Natural killer cell (primary cell): Measurements from ENCODE around the gene INSRR. TPM values are rescaled to one million over a fixed set of nuclear protein-coding genes. Genes with fewer than 3 reads are reported as not detected.

Source experiments
- ATAC-seq, 3 donors: fragments of 150-1000 bp in 2 of 3; fragments of 200-7000 bp in 1 of 3; cut with Tn5 transposase; 1 replicate in 1 of 3; 2 replicates in 2 of 3; pipeline ENCODE4 v1.10.0; 2021; ENCODE audit warnings: mild to moderate bottlenecking in 2 of 3, moderate library complexity in 2 of 3
- DNase-seq, 2 donors: peaks; one replicate each; pipeline versions ENCODE4 v3.0.0 to v3.0.0-alpha.2; 2013 to 2021; ENCODE audit warnings: mixed read lengths in 1 of 2
- H3K27ac ChIP-seq: one replicate; pipeline ENCODE4 v1.5.1; 2013; ENCODE audit warnings: mild to moderate bottlenecking, low read length
- H3K27me3 ChIP-seq: one replicate; pipeline ENCODE4 v1.6.1; 2013; ENCODE audit warnings: low read length; ENCODE audit not compliant: control insufficient read depth, insufficient read depth
- H3K36me3 ChIP-seq: one replicate; pipeline ENCODE4 v1.6.1; 2013; ENCODE audit warnings: low read length; ENCODE audit not compliant: control insufficient read depth, insufficient read depth
- H3K4me1 ChIP-seq: one replicate; pipeline ENCODE4 v1.6.1; 2013; ENCODE audit warnings: low read length; ENCODE audit not compliant: control insufficient read depth, insufficient read depth
- H3K4me3 ChIP-seq: one replicate; pipeline ENCODE4 v1.5.1; 2013; ENCODE audit warnings: low read length
- H3K9me3 ChIP-seq: one replicate; pipeline ENCODE4 v1.6.1; 2013; ENCODE audit warnings: low read length; ENCODE audit not compliant: control insufficient read depth, insufficient read depth
- H3K27ac Mint-ChIP-seq, 2 donors: one replicate each; pipeline ENCODE4 v1.8.0; 2022; ENCODE audit warnings: mild to moderate bottlenecking in 2 of 2, mixed read lengths in 2 of 2, moderate library complexity in 1 of 2
- H3K27me3 Mint-ChIP-seq, 2 donors: one replicate each; pipeline ENCODE4 v1.8.0; 2022; ENCODE audit warnings: low read depth in 2 of 2, mixed read lengths in 2 of 2
- H3K36me3 Mint-ChIP-seq: one replicate; pipeline ENCODE4 v1.8.0; 2022; ENCODE audit warnings: mixed read lengths
- H3K4me1 Mint-ChIP-seq, 2 donors: one replicate each; pipeline ENCODE4 v1.8.0; 2022; ENCODE audit warnings: mixed read lengths in 2 of 2
- H3K4me3 Mint-ChIP-seq: one replicate; pipeline ENCODE4 v1.8.0; 2022; ENCODE audit warnings: mild to moderate bottlenecking, moderate library complexity, mixed read lengths
- H3K9me3 Mint-ChIP-seq, 2 donors: one replicate each; pipeline ENCODE4 v1.8.0; 2022; ENCODE audit warnings: mixed read lengths in 2 of 2
- WGBS: methylation state at CpG from one replicate; pipeline ENCODE4 v1.1.7; 2013; ENCODE audit warnings: missing lambda C conversion rate; ENCODE audit not compliant: insufficient coverage; 5-methylcytosine and 5-hydroxymethylcytosine counted together
- intact Hi-C: fragments of 100-400 bp; cut with micrococcal nuclease; formaldehyde crosslinking; loops from one replicate; pipeline ENCODE4 v1.14.2; 2022
- total RNA-seq, 4 donors: library from RNA; stranded (reverse); fragments of 120-200 nt in 1 of 4; gene quantifications; one replicate each; pipeline versions ENCODE4 v1.2.3 to v1.2.4, GENCODE V29; 2013 to 2022
- TF ChIP-seq, protein P1 (sequence below): fragments of 200-600 bp; IDR thresholded peaks from one replicate; pipeline ENCODE4 v1.8.0; 2022; ENCODE audit warnings: antibody characterized with exemption

The INSRR gene
- total RNA-seq, 3 donors from 2014 or later (not counting 1 experiment from before 2014, with no cell fraction given): 0.10 to 0.18 (median 0.14) TPM

DNA sequence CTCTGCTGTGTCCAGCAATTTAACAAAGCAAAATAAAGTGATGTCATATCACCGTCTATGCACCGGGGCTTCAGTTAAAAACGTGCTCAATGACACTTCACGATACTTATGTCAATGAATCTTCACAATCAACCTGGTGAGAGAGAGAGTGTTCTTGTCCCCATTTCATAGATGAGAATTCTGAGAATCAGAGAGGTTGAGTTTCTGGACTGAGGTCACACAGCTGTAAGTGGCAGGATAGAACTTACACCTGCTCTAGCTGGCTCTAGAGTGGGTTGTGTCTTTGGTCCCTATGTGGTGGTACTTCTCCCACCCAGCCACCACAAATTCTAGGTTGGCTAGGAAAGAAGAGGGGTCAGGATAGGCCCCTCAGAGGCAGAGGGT lies 6.9 kb upstream of the INSRR start:
- Mint-ChIP-seq H3K27me3 (peaks cover 24 to 27% of the 10 kb centered on the region in 2 donors), H3K4me3 (no peak overlapping the region), H3K36me3 (no peaks in the 10 kb centered on the region), H3K4me1 (peaks cover 0 to 11% of the 10 kb centered on the region in 2 donors), H3K9me3 (no peaks in the 10 kb centered on the region), H3K27ac (no peak overlapping the region)
- Histone ChIP-seq H3K27me3 (peaks cover 17% of the 10 kb centered on the region), H3K27ac (no peak overlapping the region), H3K4me1 (peaks cover 18% of the 10 kb centered on the region), H3K36me3 (no peaks in the 10 kb centered on the region), H3K9me3 (no peaks in the 10 kb centered on the region), H3K4me3 (no peak overlapping the region)
- TF ChIP-seq, protein P1, sequence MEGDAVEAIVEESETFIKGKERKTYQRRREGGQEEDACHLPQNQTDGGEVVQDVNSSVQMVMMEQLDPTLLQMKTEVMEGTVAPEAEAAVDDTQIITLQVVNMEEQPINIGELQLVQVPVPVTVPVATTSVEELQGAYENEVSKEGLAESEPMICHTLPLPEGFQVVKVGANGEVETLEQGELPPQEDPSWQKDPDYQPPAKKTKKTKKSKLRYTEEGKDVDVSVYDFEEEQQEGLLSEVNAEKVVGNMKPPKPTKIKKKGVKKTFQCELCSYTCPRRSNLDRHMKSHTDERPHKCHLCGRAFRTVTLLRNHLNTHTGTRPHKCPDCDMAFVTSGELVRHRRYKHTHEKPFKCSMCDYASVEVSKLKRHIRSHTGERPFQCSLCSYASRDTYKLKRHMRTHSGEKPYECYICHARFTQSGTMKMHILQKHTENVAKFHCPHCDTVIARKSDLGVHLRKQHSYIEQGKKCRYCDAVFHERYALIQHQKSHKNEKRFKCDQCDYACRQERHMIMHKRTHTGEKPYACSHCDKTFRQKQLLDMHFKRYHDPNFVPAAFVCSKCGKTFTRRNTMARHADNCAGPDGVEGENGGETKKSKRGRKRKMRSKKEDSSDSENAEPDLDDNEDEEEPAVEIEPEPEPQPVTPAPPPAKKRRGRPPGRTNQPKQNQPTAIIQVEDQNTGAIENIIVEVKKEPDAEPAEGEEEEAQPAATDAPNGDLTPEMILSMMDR: no peak
- ATAC-seq (no peak), DNase-seq (no peak)
- intact Hi-C loops: no loop called here
- 94% methylated on average over 4 of the region's 4 CpGs for WGBS

DNA sequence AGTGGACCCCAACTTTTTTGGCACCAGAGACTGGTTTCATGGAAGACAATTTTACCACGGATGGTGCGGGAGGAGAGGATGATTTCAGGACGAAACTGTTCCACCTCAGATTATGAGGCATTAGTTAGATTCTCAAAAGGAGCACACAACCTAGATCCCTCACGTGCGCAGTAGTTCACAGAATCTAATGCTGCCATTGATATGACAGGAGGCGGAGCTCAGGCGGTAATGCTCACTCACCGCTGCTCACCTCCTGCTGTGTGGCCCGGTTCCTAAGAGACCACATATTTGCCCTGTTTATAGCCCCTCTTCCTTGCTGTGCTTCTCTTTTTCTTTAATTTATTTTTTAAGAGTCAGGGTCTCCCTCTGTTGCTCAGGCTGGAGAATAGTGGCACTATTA lies 6.3 kb upstream of the INSRR start:
- H3K4me1 Mint-ChIP-seq: peaks cover 4 to 15% of the 10 kb centered on the region in 2 donors

DNA sequence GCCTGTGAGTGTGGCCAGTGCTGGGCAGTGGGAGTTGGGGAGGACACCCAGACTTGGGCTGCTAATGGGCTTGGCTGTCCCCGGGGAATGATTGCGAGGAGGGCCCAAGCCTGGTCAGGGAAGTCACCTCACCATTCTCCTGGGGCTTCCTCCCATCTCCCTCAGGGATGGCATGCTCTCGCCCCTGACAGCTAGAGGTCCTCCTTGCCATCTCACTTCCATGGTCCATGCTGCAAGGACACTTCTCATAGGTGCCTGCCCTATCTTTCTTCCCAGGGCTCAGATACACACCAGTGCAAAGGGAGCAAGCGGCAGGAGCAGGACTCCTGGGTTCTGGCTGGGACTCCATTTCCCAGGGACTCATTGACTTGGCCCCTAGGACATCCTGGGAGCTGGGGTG lies 5.9 kb upstream of the INSRR start:
- TF ChIP-seq, protein P1: no peak
- H3K27me3 Mint-ChIP-seq: peaks cover 24 to 34% of the 10 kb centered on the region in 2 donors
- 93% methylated on average over 4 of the region's 4 CpGs for WGBS
- intact Hi-C loops: no loop called here
- no peaks in the 10 kb centered on the region for H3K9me3 Mint-ChIP-seq
- Histone ChIP-seq H3K36me3 (no peaks in the 10 kb centered on the region), H3K27ac (no peak overlapping the region), H3K4me1 (peaks cover 27% of the 10 kb centered on the region), H3K27me3 (peaks cover 22% of the 10 kb centered on the region), H3K9me3 (no peaks in the 10 kb centered on the region), H3K4me3 (no peak overlapping the region)
- DNase-seq (no peak), ATAC-seq (no peak)
- no peaks in the 10 kb centered on the region for H3K36me3 Mint-ChIP-seq
- no peak overlapping the region for H3K27ac Mint-ChIP-seq
- H3K4me1 Mint-ChIP-seq: peaks cover 9 to 20% of the 10 kb centered on the region in 2 donors
- H3K4me3 Mint-ChIP-seq: no peak overlapping the region

More for the DNA sequence above, 6.3 kb upstream of the INSRR start:
- no peaks in the 10 kb centered on the region for H3K9me3 Mint-ChIP-seq
- DNase-seq (no peak), ATAC-seq (no peak)
- TF ChIP-seq, protein P1: no peak
- H3K27ac ChIP-seq: no peak overlapping the region
- no peak overlapping the region for H3K4me3 ChIP-seq
- H3K27me3 Mint-ChIP-seq: peaks cover 24 to 29% of the 10 kb centered on the region in 2 donors
- 84% methylated on average over 9 of the region's 9 CpGs for WGBS
- no peaks in the 10 kb centered on the region for H3K9me3 ChIP-seq
- H3K36me3 ChIP-seq: no peaks in the 10 kb centered on the region
- H3K4me3 Mint-ChIP-seq: no peak overlapping the region
- peaks cover 22% of the 10 kb centered on the region for H3K4me1 ChIP-seq
- no peaks in the 10 kb centered on the region for H3K36me3 Mint-ChIP-seq
- peaks cover 19% of the 10 kb centered on the region for H3K27me3 ChIP-seq
- intact Hi-C loops: no loop called here
- H3K27ac Mint-ChIP-seq: no peak overlapping the region

DNA sequence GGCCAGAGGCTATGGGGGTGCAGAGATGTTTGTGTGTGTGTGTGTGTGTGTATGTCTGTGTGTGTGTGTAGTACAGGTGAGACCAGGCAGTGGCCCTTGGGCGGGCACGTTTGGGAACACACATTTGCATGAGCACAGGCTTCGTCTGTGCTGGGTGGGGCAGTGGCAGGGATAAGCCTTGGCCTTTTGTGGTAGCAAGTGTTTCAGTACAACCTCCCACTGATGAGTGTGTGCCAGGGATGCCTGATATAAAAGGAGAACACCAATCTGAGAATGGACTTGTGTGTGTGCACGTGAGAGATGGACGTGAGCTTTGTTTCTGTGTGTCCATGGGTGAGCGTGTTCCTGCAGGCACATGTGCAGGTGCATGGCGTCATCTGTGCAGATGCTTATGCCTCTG lies 4.7 kb upstream of the INSRR start:
- peaks cover 28 to 37% of the 10 kb centered on the region in 2 donors for H3K27me3 Mint-ChIP-seq
- TF ChIP-seq, protein P1: no peak
- Histone ChIP-seq H3K9me3 (no peaks in the 10 kb centered on the region), H3K4me1 (peaks cover 35% of the 10 kb centered on the region), H3K4me3 (no peak overlapping the region), H3K27me3 (peaks cover 32% of the 10 kb centered on the region), H3K36me3 (no peaks in the 10 kb centered on the region), H3K27ac (no peak overlapping the region)
- 88% methylated on average over 7 of the region's 7 CpGs for WGBS
- peaks cover 12 to 28% of the 10 kb centered on the region in 2 donors for H3K4me1 Mint-ChIP-seq
- H3K36me3 Mint-ChIP-seq: no peaks in the 10 kb centered on the region
- H3K4me3 Mint-ChIP-seq: no peak overlapping the region
- DNase-seq (no peak), ATAC-seq (no peak)
- intact Hi-C loops: no loop called here
- H3K27ac Mint-ChIP-seq: no peak overlapping the region
- no peaks in the 10 kb centered on the region for H3K9me3 Mint-ChIP-seq
